Psoas muscle (tissue), 8 donors: ENCODE results near the gene NXT1. TPM values are rescaled to one million over a fixed set of nuclear protein-coding genes. Genes with fewer than 3 reads are reported as not detected.

ENCODE experiments used
- ATAC-seq, 4 donors: fragments of 200-7000 bp; cut with Tn5 transposase; one replicate each; pipeline ENCODE4 v1.9.1; 2020; ENCODE audit warnings: moderate library complexity in 3 of 4, mild to moderate bottlenecking in 2 of 4
- DNase-seq, 2 donors: peaks; one replicate each; pipeline ENCODE4 v3.0.0-alpha.2; 2020
- H3K27ac ChIP-seq: fragments of 200-600 bp; one replicate; pipeline ENCODE4 v1.8.0; 2022
- H3K27me3 ChIP-seq, 3 donors: fragments of 200-600 bp in 1 of 3; one replicate each; pipeline versions ENCODE4 v1.6.1 to v1.8.0; 2013 to 2022; ENCODE audit warnings: low read length in 2 of 3, mild to moderate bottlenecking in 2 of 3, moderate library complexity in 1 of 3; ENCODE audit not compliant: insufficient read depth in 3 of 3
- H3K36me3 ChIP-seq, 2 donors: fragments of 200-600 bp in 1 of 2; one replicate each; pipeline versions ENCODE4 v1.6.1 to v1.8.0; 2013 to 2022; ENCODE audit warnings: low read depth in 1 of 2, mild to moderate bottlenecking in 1 of 2, moderate library complexity in 1 of 2; ENCODE audit not compliant: insufficient read depth in 1 of 2
- H3K4me1 ChIP-seq: fragments of 200-600 bp; one replicate; pipeline ENCODE4 v1.8.0; 2022
- H3K4me3 ChIP-seq: fragments of 200-600 bp; one replicate; pipeline ENCODE4 v1.8.0; 2022; ENCODE audit warnings: mild to moderate bottlenecking
- H3K9me3 ChIP-seq: fragments of 200-600 bp; one replicate; pipeline ENCODE4 v1.8.0; 2022
- CTCF ChIP-seq: fragments of 200-600 bp; IDR thresholded peaks from one replicate; pipeline ENCODE4 v1.8.0; 2022; ENCODE audit warnings: antibody characterized with exemption
- WGBS, 3 donors: extraction: QIAGEN DNeasy Blood & Tissue Kit; methylation state at CpG; one replicate each; pipeline versions ENCODE4 v1.1.6 to v1.1.7; 2013; 5-methylcytosine and 5-hydroxymethylcytosine counted together
- intact Hi-C, 2 donors: fragments of 100-400 bp; cut with DNase I; formaldehyde crosslinking; loops; one replicate each; pipeline versions ENCODE4 v1.11.0 to v1.14.2; 2022
- polyA plus RNA-seq, 3 donors: library from polyadenylated mRNA; stranded (reverse); fragments of 200-250 nt; gene quantifications; one replicate each; pipeline ENCODE4 v1.2.3, GENCODE V29; 2013
- total RNA-seq, 4 donors: library from RNA; stranded (reverse); fragmentation: NEBNext Ultra II Directional in 2 of 4; extraction: Animal tissue kit (Norgen Biotek cat#: 25700) in 2 of 4; gene quantifications; one replicate each; pipeline versions ENCODE4 v1.2.1 to v1.2.4, GENCODE V29; 2021 to 2023
- donor health status: healthy with polysubstance abuse.
- donor health status: DM: no; HTN: no; CAD: no; lungs with moderate emphysema.
- donor health status: Bipolar disorder and iron deficiency.
- donor health status: healthy.
- donor health status: DM: yes; HTN: yes; CAD: no.
- donor health status: DM: no; HTN: no; CAD: no.
- donor health status: DM: no; HTN: no; CAD: no.
- donor health status: DM: yes; HTN: yes; CAD: no.

The NXT1 gene
- total and polyA plus RNA-seq, 7 donors, result 6.7 to 29.9 (median 11.4) TPM

GRCh38 chr20:23325107-23325506 lies 25.5 kb upstream of the NXT1 start:
- intact Hi-C loops, result no loop called here

GRCh38 chr20:23326774-23327173 lies 23.8 kb upstream of the NXT1 start:
- H3K9me3 ChIP-seq, result no peaks in the 10 kb centered on the region
- TF ChIP-seq CTCF, result no peak
- H3K27me3 ChIP-seq, result no peaks in the 10 kb centered on the region
- no peak overlapping the region for H3K27ac ChIP-seq
- H3K36me3 ChIP-seq, result no peaks in the 10 kb centered on the region
- H3K4me3 ChIP-seq, result no peak overlapping the region
- 85 to 93% (median 87%) methylated on average over 8 of the region's 8 CpGs for WGBS, 3 donors
- DNase-seq (no peak), ATAC-seq (no peak)
- no peaks in the 10 kb centered on the region for H3K4me1 ChIP-seq
- intact Hi-C loops, result no loop called here

More at GRCh38 chr20:23325107-23325506, 25.5 kb upstream of the NXT1 start:
- Histone ChIP-seq H3K4me1 (no peaks in the 10 kb centered on the region), H3K9me3 (no peaks in the 10 kb centered on the region), H3K27ac (no peak overlapping the region), H3K27me3 (peaks cover 0 to 2% (median 0%) of the 10 kb centered on the region in 3 donors), H3K36me3 (no peaks in the 10 kb centered on the region), H3K4me3 (no peak overlapping the region)
- TF ChIP-seq CTCF, result no peak
- DNase-seq (no peak), ATAC-seq (no peak)
- 86 to 91% (median 89%) methylated on average over 3 of the region's 3 CpGs for WGBS, 3 donors

GRCh38 chr20:23327617-23328333 lies 22.8 kb upstream of the NXT1 start:
- H3K9me3 ChIP-seq, result no peaks in the 10 kb centered on the region
- no peak for ATAC-seq
- WGBS, 3 donors, result 87 to 91% (median 91%) methylated on average over 15 of the region's 15 CpGs
- intact Hi-C loops, result no loop called here
- DNase-seq, result no peak
- no peaks in the 10 kb centered on the region for H3K27me3 ChIP-seq
- no peak overlapping the region for H3K4me3 ChIP-seq
- no peaks in the 10 kb centered on the region for H3K4me1 ChIP-seq
- TF ChIP-seq CTCF, result no peak
- no peaks in the 10 kb centered on the region for H3K36me3 ChIP-seq
- no peak overlapping the region for H3K27ac ChIP-seq

GRCh38 chr20:23331450-23332350 lies 18.9 kb upstream of the NXT1 start:
- no peak for ATAC-seq
- H3K36me3 ChIP-seq, result no peaks in the 10 kb centered on the region
- no peak overlapping the region for H3K4me3 ChIP-seq
- H3K27me3 ChIP-seq, result no peaks in the 10 kb centered on the region
- TF ChIP-seq CTCF, result no peak
- intact Hi-C loops, result loop anchor here in 1 of 2 donors (10.0 kb wide), 1 partner anchor 87 kb away; no protein-coding TSS in a partner anchor
- WGBS, 3 donors, result 64 to 65% (median 64%) methylated on average over 8 of the region's 8 CpGs
- H3K4me1 ChIP-seq, result peaks cover 3% of the 10 kb centered on the region
- H3K9me3 ChIP-seq, result no peaks in the 10 kb centered on the region
- H3K27ac ChIP-seq, result no peak overlapping the region
- no peak for DNase-seq
